ENCODE measurements around the gene GJD4. TPM values are rescaled to one million over a fixed set of nuclear protein-coding genes. Genes with fewer than 3 reads are reported as not detected.

The GJD4 gene, protein sequence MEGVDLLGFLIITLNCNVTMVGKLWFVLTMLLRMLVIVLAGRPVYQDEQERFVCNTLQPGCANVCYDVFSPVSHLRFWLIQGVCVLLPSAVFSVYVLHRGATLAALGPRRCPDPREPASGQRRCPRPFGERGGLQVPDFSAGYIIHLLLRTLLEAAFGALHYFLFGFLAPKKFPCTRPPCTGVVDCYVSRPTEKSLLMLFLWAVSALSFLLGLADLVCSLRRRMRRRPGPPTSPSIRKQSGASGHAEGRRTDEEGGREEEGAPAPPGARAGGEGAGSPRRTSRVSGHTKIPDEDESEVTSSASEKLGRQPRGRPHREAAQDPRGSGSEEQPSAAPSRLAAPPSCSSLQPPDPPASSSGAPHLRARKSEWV
- total RNA-seq: not detected in 3 replicates
- long read RNA-seq: 0 reads

DNA sequence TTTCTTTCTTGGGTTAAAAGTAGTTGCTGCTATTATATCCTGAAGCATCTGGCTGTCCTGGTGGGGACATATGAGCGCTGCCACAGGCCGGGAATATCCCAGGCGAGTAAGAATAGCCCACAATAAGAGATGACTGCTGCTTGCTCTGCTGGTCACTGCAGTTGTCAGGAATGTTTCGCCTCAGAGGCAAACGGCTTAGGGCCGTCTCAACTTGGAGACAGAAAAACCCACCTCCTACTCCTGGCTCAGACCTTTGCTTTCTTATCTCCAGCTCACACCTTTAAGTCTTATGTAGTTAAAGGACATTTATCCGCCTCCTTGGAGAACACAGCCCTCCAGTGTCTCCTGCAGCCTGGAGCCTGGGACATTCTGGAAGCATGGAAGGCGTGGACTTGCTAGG is at the start of gene GJD4:
Gene GJD4, plus strand, starts transcription at position 151 of the 400 bp plus-strand sequence. Its CDS starts 227 bp downstream, at position 378.
- H3K4me3 Mint-ChIP-seq (ENCODE audit: unreplicated experiment): no peak within 1 kb of the TSS
- H3K36me3 Mint-ChIP-seq (ENCODE audit: low read depth): peaks cover 3% of the 10 kb centered on the region
- H3K9me3 Mint-ChIP-seq (ENCODE audit: low read depth): peaks cover 8% of the 10 kb centered on the region
- H3K4me1 Mint-ChIP-seq (ENCODE audit: low read depth): no peaks in the 10 kb centered on the region
- no peak within 1 kb of the TSS for H3K27ac Mint-ChIP-seq (ENCODE audit: unreplicated experiment)
- no peak for DNase-seq (ENCODE audit: low spot score)
- no peaks in the 10 kb centered on the region for H3K27me3 Mint-ChIP-seq (ENCODE audit: low read depth)
- TF ChIP-seq, protein P1, sequence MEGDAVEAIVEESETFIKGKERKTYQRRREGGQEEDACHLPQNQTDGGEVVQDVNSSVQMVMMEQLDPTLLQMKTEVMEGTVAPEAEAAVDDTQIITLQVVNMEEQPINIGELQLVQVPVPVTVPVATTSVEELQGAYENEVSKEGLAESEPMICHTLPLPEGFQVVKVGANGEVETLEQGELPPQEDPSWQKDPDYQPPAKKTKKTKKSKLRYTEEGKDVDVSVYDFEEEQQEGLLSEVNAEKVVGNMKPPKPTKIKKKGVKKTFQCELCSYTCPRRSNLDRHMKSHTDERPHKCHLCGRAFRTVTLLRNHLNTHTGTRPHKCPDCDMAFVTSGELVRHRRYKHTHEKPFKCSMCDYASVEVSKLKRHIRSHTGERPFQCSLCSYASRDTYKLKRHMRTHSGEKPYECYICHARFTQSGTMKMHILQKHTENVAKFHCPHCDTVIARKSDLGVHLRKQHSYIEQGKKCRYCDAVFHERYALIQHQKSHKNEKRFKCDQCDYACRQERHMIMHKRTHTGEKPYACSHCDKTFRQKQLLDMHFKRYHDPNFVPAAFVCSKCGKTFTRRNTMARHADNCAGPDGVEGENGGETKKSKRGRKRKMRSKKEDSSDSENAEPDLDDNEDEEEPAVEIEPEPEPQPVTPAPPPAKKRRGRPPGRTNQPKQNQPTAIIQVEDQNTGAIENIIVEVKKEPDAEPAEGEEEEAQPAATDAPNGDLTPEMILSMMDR (IDR thresholded peaks at IDR 0.05): no peak

DNA sequence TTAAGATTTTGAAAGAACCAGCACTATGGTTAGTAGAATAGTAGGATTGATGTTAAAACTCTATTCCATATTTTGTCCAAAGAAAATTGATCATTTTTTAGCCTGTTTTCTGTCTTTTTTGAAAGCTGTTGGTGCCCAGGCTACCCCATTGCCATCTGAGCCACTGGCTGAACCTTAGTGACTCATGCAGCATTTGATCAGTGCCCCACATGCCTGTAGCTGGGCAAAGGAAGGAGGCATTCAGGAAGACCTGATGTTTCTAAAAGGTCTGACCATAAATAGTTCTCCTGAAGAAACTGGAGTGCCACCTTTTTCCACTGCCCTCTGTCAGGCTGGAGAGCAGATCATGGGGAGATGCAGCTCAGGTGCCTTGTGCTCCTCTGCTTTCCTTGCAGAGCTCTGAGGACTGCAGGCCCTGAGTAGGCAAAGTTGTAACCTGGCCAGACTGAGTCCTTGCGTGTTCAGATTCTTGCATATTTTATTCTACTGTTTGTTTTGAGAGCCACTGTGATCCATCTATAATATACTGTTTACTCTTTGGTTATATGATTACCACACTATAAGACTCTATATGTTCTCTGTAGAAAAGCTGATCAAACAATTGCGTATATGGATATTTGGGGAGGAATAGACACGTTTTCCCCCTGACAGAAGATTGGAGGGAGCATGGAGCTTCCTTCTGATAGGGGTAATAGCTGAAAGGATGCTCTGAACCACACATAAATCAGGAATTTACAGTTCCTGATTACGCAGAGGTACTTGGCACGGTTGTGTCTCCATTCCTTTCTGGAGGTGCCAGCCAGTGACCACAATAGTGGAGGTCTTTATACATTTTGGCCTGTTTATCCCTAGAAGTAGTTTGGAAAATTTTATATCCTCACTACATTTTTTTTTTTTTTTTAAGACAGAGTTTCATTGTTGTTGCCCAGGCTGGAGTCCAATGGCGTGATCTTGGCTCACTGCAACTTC is 48.9 kb upstream of the GJD4 start:
- no peak overlapping the region for H3K4me3 Mint-ChIP-seq (ENCODE audit: unreplicated experiment)
- DNase-seq (ENCODE audit: low spot score): no peak
- peaks cover 11% of the 10 kb centered on the region for H3K36me3 Mint-ChIP-seq (ENCODE audit: low read depth)
- H3K27me3 Mint-ChIP-seq (ENCODE audit: low read depth): no peaks in the 10 kb centered on the region
- H3K9me3 Mint-ChIP-seq (ENCODE audit: low read depth): no peaks in the 10 kb centered on the region
- H3K27ac Mint-ChIP-seq (ENCODE audit: unreplicated experiment): no peak overlapping the region
- TF ChIP-seq, protein P1 (IDR thresholded peaks at IDR 0.05): no peak
- peaks cover 4% of the 10 kb centered on the region for H3K4me1 Mint-ChIP-seq (ENCODE audit: low read depth)

DNA sequence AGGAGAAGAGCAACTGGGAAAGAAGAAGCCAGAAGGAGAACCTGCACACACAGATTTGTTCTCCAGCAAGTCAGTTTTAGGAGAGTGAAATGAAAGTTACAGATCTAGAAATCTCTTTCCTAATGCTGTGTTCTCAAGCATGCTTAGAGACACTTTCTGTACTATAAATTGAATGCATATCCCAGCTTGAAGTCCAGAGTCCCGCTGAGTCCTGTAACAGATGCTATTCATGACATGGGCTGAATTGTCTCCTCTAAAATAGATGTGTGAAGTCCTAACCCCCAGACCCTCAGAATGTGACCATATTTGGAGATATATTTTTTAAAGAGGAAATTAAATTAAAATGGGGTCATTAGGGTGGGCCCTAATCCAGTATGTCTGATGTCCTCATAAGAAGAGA is 46.9 kb upstream of the GJD4 start:
- Mint-ChIP-seq H3K27ac (ENCODE audit: unreplicated experiment) (no peak overlapping the region), H3K9me3 (ENCODE audit: low read depth) (no peaks in the 10 kb centered on the region)
- DNase-seq (ENCODE audit: low spot score): no peak

DNA sequence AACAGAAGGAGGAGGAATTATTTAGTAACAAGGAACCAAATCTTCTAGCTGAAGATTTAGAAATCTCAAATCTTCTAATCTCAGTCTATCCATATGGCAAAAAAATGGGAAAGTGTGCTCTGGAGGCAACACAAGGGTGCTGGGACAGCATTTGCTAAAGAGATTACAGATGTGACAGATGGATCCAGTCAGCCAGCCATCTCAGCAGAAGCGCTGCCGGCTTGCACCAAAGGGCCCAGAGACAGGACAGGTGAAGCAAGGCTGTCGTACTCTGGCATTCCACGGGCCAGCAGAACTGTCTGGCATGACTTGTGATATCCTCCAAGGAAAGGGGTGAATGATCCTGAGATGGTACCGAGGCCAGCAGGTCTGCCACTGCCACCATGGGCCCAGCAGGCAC is 45.7 kb upstream of the GJD4 start:
- TF ChIP-seq, protein P1 (IDR thresholded peaks at IDR 0.05): no peak
- Mint-ChIP-seq H3K9me3 (ENCODE audit: low read depth) (no peaks in the 10 kb centered on the region), H3K4me1 (ENCODE audit: low read depth) (peaks cover 12% of the 10 kb centered on the region), H3K4me3 (ENCODE audit: unreplicated experiment) (no peak overlapping the region), H3K27me3 (ENCODE audit: low read depth) (no peaks in the 10 kb centered on the region), H3K36me3 (ENCODE audit: low read depth) (peaks cover 11% of the 10 kb centered on the region), H3K27ac (ENCODE audit: unreplicated experiment) (no peak overlapping the region)
- DNase-seq (ENCODE audit: low spot score): no peak

More for the DNA sequence above, 46.9 kb upstream of the GJD4 start:
- Mint-ChIP-seq H3K4me1 (ENCODE audit: low read depth) (peaks cover 6% of the 10 kb centered on the region), H3K4me3 (ENCODE audit: unreplicated experiment) (no peak overlapping the region), H3K36me3 (ENCODE audit: low read depth) (peaks cover 12% of the 10 kb centered on the region), H3K27me3 (ENCODE audit: low read depth) (no peaks in the 10 kb centered on the region)
- TF ChIP-seq, protein P1 (IDR thresholded peaks at IDR 0.05): no peak

DNA sequence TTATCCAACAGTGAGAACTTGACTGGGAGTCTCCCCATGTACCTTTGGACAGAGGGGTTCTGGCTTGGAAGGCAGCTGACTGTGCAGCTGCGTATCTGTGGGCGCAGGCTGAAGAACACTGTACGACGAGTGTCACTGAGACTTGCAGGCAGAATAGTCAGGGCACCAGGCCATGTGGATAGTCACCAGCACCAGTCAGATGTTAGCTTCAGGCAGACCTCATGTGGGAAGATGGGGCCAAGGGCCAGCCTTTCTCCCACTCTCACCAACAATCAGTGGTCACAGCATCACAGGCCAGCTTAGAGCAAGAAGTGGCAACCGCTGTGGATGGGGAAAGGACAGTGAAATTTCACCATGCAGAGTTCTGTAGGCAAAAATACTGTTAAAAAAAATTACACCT is 43.4 kb upstream of the GJD4 start:
- Mint-ChIP-seq H3K4me3 (ENCODE audit: unreplicated experiment) (no peak overlapping the region), H3K27me3 (ENCODE audit: low read depth) (no peaks in the 10 kb centered on the region), H3K4me1 (ENCODE audit: low read depth) (peaks cover 17% of the 10 kb centered on the region), H3K36me3 (ENCODE audit: low read depth) (peaks cover 15% of the 10 kb centered on the region), H3K9me3 (ENCODE audit: low read depth) (no peaks in the 10 kb centered on the region), H3K27ac (ENCODE audit: unreplicated experiment) (no peak overlapping the region)
- TF ChIP-seq, protein P1 (IDR thresholded peaks at IDR 0.05): no peak
- no peak for DNase-seq (ENCODE audit: low spot score)

Measured in chondrocyte (in vitro differentiated cells).